Pancreas (tissue), 10 donors: Measurements from ENCODE around the gene RNU5B-1. TPM values are rescaled to one million over a fixed set of nuclear protein-coding genes. Genes with fewer than 3 reads are reported as not detected.
A peak's percentile ranks its signal among the peaks of the same experiment; 100 is the strongest.

Experiments used
- ATAC-seq, 4 donors: fragments of 200-7000 bp; cut with Tn5 transposase; one replicate each; pipeline versions ENCODE4 v1.8.0 to v1.9.1; 2020; ENCODE audit warnings: mild to moderate bottlenecking in 4 of 4, moderate library complexity in 4 of 4
- DNase-seq, 6 donors: peaks; one replicate each; pipeline ENCODE4 v3.0.0-alpha.2; 2020
- FAIRE-seq: peaks from 2 replicates; lab custom pipeline; 2012; peaks lifted over from hg19 to GRCh38; lab: Jason Lieb, UNC
- H3K27ac ChIP-seq, 4 donors: fragments of 200-600 bp; sonication (generic); 1 replicate in 3 of 4; 2 replicates in 1 of 4; pipeline versions ENCODE4 v1.5.0 to v1.8.0; 2020
- H3K27me3 ChIP-seq, 4 donors: fragments of 200-600 bp; one replicate each; pipeline ENCODE4 v1.8.0; 2021
- H3K36me3 ChIP-seq, 3 donors: fragments of 200-600 bp; sonication (generic) in 1 of 3; one replicate each; pipeline versions ENCODE4 v1.5.0 to v1.8.0; 2020 to 2021
- H3K4me1 ChIP-seq, 3 donors: fragments of 200-600 bp; one replicate each; pipeline ENCODE4 v1.8.0; 2021
- H3K4me3 ChIP-seq, 4 donors: fragments of 200-600 bp; sonication (generic) in 2 of 4; one replicate each; pipeline versions ENCODE4 v1.5.0 to v1.8.0; 2020 to 2021
- H3K9me3 ChIP-seq, 4 donors: fragments of 200-600 bp; one replicate each; pipeline ENCODE4 v1.8.0; 2021
- CTCF ChIP-seq, 4 donors: fragments of 200-600 bp; sonication (generic) in 3 of 4; IDR thresholded peaks; one replicate each; pipeline versions ENCODE4 v1.5.0 to v1.8.0; 2021; ENCODE audit warnings: antibody characterized with exemption in 4 of 4
- WGBS, 2 donors: extraction: QIAGEN DNeasy Blood & Tissue Kit; methylation state at CpG; one replicate each; pipeline ENCODE4 v1.1.7; 2013; 5-methylcytosine and 5-hydroxymethylcytosine counted together
- intact Hi-C, 3 donors: fragments of 100-400 bp; cut with DNase I; formaldehyde crosslinking; loops; one replicate each; pipeline versions ENCODE4 v1.11.1 to v1.14.2; 2022
- polyA plus RNA-seq, 2 donors: library from polyadenylated mRNA; stranded (reverse); fragments of 200-250 nt; gene quantifications; one replicate each; pipeline ENCODE4 v1.2.3, GENCODE V29; 2013
- total RNA-seq, 6 donors: library from RNA; stranded (reverse); fragmentation: NEBNext Ultra II Directional in 4 of 6; extraction: Animal tissue kit (Norgen Biotek cat#: 25700) in 4 of 6; gene quantifications; one replicate each; pipeline versions ENCODE4 v1.2.1 to v1.2.4, GENCODE V29; 2021 to 2023
- donor health status: healthy with polysubstance abuse.
- donor health status: DM: no; HTN: no; CAD: no; lungs with moderate emphysema.
- donor health status: DM: no; HTN: no; CAD: no.
- donor health status: control.
- donor health status: control.
- donor health status: Bipolar disorder and iron deficiency.
- donor health status: DM: yes; HTN: yes; CAD: no.
- donor health status: DM: no; HTN: no; CAD: no.
- donor health status: DM: no; HTN: no; CAD: no.
- donor health status: DM: yes; HTN: yes; CAD: no.

The RNU5B-1 gene
- total and polyA plus RNA-seq, 8 donors = 10.5 to 21.8 (median 21.6) TPM; not detected in 5

- H3K9me3 ChIP-seq = no peaks in the 10 kb centered on the region
- no peak for TF ChIP-seq CTCF (IDR thresholded peaks at IDR 0.05)
- 1% methylated on average over 24 of the region's 24 CpGs for WGBS, 2 donors
- DNase-seq (peak in 5 of 6 donors; percentile 40 to 65 (median 62)), ATAC-seq (peak; percentile 61 to 77 (median 72)), FAIRE-seq (no peak)
- peak overlapping the region; percentile 85 to 96 (median 92) for H3K27ac ChIP-seq
- H3K36me3 ChIP-seq = no peaks in the 10 kb centered on the region
- H3K4me3 ChIP-seq = peak overlapping the region; percentile 6 to 45 (median 31)
- intact Hi-C loops = no loop called here
- peaks cover 4 to 6% (median 5%) of the 10 kb centered on the region in 3 donors for H3K4me1 ChIP-seq
- H3K27me3 ChIP-seq = no peaks in the 10 kb centered on the region
These were observed 643 bp upstream of the RNU5B-1 start for GRCh38 chr15:65303687-65304380.

GRCh38 chr15:65305150-65305758, 777 bp downstream of the RNU5B-1 start:
- H3K4me1 ChIP-seq = peaks cover 4 to 6% (median 5%) of the 10 kb centered on the region in 3 donors
- no peaks in the 10 kb centered on the region for H3K9me3 ChIP-seq
- no peaks in the 10 kb centered on the region for H3K36me3 ChIP-seq
- DNase-seq (peak in 1 of 6 donors; percentile 34), ATAC-seq (peak; percentile 15 to 37 (median 28)), FAIRE-seq (no peak)
- peak overlapping the region in 2 of 4 donors; percentile 6 to 45 for H3K4me3 ChIP-seq
- H3K27me3 ChIP-seq = no peaks in the 10 kb centered on the region
- 28 to 34% methylated on average over 14 of the region's 14 CpGs for WGBS, 2 donors
- no peak for TF ChIP-seq CTCF (IDR thresholded peaks at IDR 0.05)
- peak overlapping the region; percentile 85 to 96 (median 92) for H3K27ac ChIP-seq
- intact Hi-C loops = no loop called here

- Histone ChIP-seq H3K36me3 (no peaks in the 10 kb centered on the region), H3K27ac (no peak overlapping the region), H3K4me3 (no peak overlapping the region), H3K27me3 (no peaks in the 10 kb centered on the region), H3K9me3 (no peaks in the 10 kb centered on the region), H3K4me1 (peaks cover 4 to 6% (median 5%) of the 10 kb centered on the region in 3 donors)
- DNase-seq (no peak), ATAC-seq (no peak), FAIRE-seq (no peak)
- intact Hi-C loops = no loop called here
- WGBS, 2 donors = 86% methylated on average over 3 of the region's 3 CpGs
- TF ChIP-seq CTCF (IDR thresholded peaks at IDR 0.05) = no peak
These were observed 1.3 kb downstream of the RNU5B-1 start for GRCh38 chr15:65305776-65306175.

GRCh38 chr15:65306551-65306950, 2.1 kb downstream of the RNU5B-1 start:
- no peak for DNase-seq
- Histone ChIP-seq H3K4me3 (no peak overlapping the region), H3K27me3 (no peaks in the 10 kb centered on the region), H3K9me3 (no peaks in the 10 kb centered on the region), H3K4me1 (peaks cover 4 to 6% (median 5%) of the 10 kb centered on the region in 3 donors), H3K36me3 (no peaks in the 10 kb centered on the region), H3K27ac (no peak overlapping the region)
- intact Hi-C loops = no loop called here
- FAIRE-seq = no peak
- no peak for TF ChIP-seq CTCF (IDR thresholded peaks at IDR 0.05)
- no peak for ATAC-seq

GRCh38 chr15:65307978-65308377, 3.5 kb downstream of the RNU5B-1 start:
- Histone ChIP-seq H3K9me3 (no peaks in the 10 kb centered on the region), H3K4me3 (no peak overlapping the region), H3K27me3 (no peaks in the 10 kb centered on the region), H3K4me1 (peaks cover 4 to 6% (median 5%) of the 10 kb centered on the region in 3 donors), H3K27ac (no peak overlapping the region), H3K36me3 (no peaks in the 10 kb centered on the region)
- ATAC-seq (no peak), DNase-seq (no peak), FAIRE-seq (no peak)
- intact Hi-C loops = no loop called here
- TF ChIP-seq CTCF (IDR thresholded peaks at IDR 0.05) = no peak
- WGBS, 2 donors = 79 to 84% methylated on average over 6 of the region's 6 CpGs
